HG02981 (cell line): ENCODE results near the gene ATP5F1D.

Experiments
- ATAC-seq: cut with Tn5 transposase; IDR thresholded peaks from one replicate; pipeline ENCODE4 v1.9.1; 2021; ENCODE audit warnings: mild to moderate bottlenecking, moderate library complexity; ENCODE audit not compliant: unreplicated experiment

ATP5F1D gene

DNA sequence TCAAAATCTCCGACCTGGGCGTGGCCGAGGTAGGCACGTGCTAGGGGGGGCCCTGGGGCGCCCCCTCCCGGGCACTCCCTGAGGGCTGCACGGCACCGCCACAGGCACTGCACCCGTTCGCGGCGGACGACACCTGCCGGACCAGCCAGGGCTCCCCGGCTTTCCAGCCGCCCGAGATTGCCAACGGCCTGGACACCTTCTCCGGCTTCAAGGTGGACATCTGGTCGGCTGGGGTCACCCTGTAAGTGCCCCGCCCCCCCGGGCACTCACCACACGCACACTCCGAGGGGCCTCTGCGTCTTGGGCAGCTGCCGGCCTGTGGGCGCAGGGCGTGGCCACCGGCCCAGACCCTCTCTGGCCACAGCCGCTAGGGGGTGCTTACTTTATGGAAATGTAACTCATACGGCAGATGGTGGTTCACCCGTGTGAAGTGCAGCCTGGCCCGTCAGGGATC is 21.0 kb upstream of the ATP5F1D start:
- no peak for ATAC-seq

DNA sequence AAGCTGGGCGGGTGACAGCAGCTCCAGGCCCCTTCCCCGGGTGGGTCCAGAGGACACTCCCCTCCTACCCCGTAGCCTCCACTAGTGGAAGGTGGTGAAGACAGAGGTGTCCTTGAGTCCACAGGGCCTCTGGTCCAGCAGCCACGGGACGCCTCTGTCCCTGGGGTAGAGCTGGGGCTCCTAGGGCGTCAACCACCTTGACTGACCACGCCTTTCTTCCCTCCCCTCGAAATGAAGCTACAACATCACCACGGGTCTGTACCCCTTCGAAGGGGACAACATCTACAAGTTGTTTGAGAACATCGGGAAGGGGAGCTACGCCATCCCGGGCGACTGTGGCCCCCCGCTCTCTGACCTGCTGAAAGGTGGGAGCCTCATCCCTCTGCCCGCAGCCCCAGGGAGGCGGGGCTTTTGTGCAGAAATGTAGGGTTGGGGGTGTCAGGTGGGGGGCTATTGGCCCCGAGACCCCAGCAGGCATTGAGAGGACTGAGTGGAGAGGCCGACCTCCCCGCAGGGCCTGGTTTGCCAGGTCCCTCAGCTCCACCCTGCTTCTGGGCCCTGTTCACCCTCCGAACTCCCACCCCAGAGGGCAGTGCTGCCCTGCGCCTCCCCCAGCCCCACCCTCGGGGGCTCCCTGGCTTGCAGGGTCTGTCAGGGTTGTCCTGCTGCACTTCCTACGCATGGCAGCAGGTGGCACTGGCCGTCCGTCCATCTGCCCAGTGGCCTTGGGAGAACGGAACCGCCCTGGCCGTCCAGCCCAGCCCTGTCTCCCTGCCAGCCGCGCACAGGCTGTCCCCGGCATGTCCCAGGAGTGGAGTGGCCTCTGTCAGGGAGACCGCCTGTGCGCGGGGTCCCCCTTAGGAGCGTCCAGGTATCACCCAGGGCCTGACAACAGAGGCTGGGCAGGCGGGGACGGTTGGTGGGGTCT is 20.3 kb upstream of the ATP5F1D start:
- no peak for ATAC-seq

DNA sequence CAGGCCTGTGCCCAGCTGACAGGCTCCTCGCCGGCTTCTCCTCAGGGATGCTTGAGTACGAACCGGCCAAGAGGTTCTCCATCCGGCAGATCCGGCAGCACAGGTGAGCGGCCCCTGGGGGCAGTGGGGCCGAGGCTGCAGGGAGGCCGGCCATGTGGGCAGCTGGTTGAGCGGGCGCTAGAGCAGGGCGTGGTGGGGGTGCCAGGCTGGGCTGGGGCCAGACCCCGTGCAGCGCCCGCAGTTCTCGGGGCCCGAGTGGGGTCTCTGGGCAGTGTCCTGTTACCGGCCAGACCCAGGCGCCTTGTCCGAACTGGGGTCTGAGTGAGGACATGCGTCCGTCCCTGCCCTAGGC is 19.7 kb upstream of the ATP5F1D start:
- ATAC-seq = no peak

DNA sequence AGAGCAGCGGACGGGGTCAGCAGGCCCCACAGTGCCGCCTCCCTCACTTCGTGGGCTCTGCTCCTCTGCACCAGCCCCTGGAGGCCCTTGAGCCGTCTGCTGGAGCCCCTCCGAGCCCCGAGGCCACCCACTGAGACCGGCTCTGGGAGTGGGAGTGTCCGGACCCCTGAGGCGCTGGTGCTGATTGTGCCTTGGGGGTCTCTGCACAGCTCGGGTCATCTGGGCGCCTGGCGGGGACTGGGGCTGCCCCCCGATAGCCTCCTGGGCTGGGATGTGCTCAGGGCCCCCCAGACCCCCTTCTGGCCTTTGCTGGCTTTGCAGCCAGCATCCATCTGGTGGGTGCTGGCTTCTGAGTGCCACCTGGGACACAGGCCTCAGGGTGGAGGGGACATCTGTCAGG is 19.2 kb upstream of the ATP5F1D start:
- no peak for ATAC-seq

GRCh38 chr19:1223018-1223855 is 18.3 kb upstream of the ATP5F1D start:
- ATAC-seq = no peak

GRCh38 chr19:1224047-1224825 is 17.3 kb upstream of the ATP5F1D start:
- no peak for ATAC-seq

DNA sequence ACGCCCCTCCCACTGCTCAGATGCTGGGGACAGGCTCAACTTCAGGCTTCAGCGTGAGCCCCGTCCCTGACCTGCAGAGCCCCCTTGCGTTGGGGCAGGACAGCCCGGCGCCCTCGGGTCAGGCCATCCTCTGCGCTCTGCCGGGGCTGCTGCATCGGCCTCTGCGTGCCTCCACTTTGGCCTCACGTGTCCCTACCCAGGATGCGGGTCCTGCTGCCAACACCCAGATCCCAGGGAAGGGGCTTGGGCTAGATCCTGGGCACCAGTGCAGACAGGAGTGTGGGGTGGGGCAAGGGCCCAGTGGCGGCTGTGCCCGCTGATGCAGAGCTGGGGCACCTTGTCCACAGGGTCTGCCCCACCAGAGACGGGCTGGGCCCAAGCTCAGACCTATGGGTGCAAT is 16.7 kb upstream of the ATP5F1D start:
- ATAC-seq = no peak

DNA sequence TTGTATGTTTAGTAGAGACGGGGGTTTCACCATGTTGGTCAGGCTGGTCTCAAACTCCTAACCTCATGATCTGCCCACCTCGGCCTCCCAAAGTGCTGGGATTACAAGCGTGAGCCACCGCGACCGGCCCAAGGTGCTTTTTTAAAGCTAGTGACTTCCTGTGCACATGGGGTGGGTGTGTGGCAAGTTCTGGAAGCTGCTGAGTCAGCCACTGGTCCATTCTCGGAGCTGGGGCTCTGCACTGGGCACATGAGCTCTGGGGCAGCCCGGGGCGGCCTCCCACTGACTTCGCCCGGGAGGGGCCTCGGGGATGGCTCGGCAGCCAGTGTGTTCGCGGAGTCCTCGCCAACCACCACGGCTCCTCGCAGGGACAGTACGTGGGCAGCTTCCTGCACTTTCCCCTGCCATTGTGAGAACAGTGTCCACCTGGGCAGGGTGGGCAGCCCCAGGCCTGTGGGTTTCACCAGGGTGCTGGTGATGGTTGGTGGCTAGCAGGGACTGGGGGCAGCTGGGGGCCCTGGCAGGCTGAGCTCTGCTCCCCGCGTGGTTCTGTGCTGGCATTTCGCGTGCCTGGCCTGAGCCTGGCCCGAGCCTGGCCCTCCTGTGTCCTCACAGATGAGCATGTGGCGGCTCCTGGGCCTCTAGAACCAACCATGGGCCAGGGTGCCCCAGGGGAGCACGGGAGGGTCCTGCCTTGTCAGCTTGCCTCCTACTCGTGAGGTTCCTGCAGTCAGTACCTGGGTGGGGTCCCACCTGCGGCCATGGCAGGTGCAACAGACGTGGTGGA is 15.9 kb upstream of the ATP5F1D start:
- no peak for ATAC-seq

- no peak for ATAC-seq
Observed at GRCh38 chr19:1226227-1226518, 15.4 kb upstream of the ATP5F1D start.

GRCh38 chr19:1226522-1227303 is 14.8 kb upstream of the ATP5F1D start:
- ATAC-seq = no peak

DNA sequence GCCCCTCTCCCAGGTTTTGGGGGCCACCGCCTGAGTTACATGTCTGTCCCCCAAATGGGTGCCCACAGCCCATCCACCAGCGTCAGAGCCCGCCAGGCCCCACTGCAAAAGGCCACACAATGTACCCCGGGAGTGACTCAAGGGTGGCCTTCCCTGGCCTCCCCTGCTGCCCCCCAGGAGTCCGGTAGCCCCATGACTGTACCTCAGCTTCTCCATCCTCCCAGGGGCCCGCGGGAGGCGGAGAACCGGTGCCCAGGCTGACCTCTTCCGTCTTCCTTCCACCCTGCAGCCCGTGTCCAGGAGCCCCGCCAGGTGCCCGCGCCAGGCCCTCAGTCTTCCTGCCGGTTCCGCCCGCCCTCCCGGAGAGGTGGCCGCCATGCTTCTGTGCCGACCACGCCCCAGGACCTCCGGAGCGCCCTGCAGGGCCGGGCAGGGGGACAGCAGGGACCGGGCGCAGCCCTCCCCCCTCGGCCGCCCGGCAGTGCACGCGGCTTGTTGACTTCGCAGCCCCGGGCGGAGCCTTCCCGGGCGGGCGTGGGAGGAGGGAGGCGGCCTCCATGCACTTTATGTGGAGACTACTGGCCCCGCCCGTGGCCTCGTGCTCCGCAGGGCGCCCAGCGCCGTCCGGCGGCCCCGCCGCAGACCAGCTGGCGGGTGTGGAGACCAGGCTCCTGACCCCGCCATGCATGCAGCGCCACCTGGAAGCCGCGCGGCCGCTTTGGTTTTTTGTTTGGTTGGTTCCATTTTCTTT is 14.1 kb upstream of the ATP5F1D start:
- no peak for ATAC-seq

GRCh38 chr19:1228161-1228957 is 13.2 kb upstream of the ATP5F1D start:
- no peak for ATAC-seq

GRCh38 chr19:1229056-1229923 is 12.3 kb upstream of the ATP5F1D start:
- no peak for ATAC-seq

DNA sequence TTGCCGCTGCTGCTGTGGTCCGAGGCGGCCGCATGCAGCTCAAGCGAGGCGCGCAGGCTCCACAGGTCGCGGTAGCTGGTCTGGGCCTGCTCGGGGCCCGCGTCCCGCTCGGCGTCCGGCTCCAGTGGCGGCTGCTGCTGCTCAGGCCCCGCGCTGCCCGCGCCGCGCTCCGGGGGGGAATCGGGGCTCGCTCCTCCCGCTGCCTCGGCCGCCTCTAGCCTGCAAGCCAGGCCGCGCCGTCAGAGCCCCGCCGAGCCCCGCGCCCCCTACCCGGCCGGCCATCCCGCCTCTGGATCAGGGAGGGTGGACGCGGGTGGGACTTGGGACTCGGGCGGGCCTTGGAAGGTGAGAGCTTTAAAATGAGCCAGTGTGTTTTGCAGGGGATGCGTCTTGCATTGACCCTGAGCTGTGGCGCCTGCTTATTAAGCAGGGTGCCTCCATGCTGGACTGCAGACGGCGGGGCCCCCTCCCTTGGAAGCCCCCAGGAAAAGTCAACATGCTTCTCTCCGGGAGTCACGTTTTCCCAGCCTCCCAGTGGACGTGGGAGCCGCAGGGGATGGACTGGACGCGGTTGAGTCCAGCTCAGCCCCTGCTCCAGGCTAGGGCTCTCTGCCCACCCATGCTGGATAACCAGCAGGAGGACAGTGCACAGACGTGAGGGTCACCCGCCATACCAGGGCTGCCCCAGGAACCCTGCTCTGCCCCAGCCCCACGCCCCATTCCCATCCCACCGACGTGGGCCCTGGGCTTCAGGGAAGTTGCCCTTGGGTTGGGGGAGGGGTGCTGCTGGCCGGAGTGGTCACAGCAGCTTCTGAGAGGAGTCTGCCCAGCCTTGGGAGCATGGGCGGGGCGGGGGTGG is 11.4 kb upstream of the ATP5F1D start:
- no peak for ATAC-seq

GRCh38 chr19:1230783-1231489 is 10.6 kb upstream of the ATP5F1D start:
- no peak for ATAC-seq
